SK-N-SH (cell line): ENCODE data around the gene PBXIP1. TPM values are rescaled to one million over a fixed set of nuclear protein-coding genes. Genes with fewer than 3 reads are reported as not detected.

Source experiments
- CTCF ChIA-PET: fragments of 300-600, 350-600 bp; formaldehyde crosslinking; extraction: SDS; loops from one replicate; lab custom pipeline; 2021; lab: Yijun Ruan, JAX
- POLR2A ChIA-PET: fragments of 350-600 bp; sonication (Branson Sonifier 250); formaldehyde crosslinking; extraction: SDS; loops from one replicate; lab custom pipeline; 2020; ENCODE audit warnings: antibody characterized with exemption, inconsistent platforms; lab: Yijun Ruan, JAX
- DNase-seq: peaks from one replicate; pipeline ENCODE4 v3.0.0; 2012
- H2AFZ ChIP-seq: fragments of 200-600 bp; sonication (generic); 2 replicates; pipeline ENCODE4 v1.8.1; 2016; ENCODE audit warnings: antibody characterized with exemption, mild to moderate bottlenecking, low read depth
- H3F3A ChIP-seq: fragments of 200-600 bp; sonication (generic); replicated peaks from 2 replicates; pipeline ENCODE3; 2016; ENCODE audit warnings: antibody characterized with exemption, mild to moderate bottlenecking; ENCODE audit not compliant: insufficient read depth
- H3K27ac ChIP-seq, 2 experiments: fragments of 200-500 bp in 1 of 2; fragments of 200-600 bp in 1 of 2; sonication (Bioruptor generic) in 1 of 2; sonication (generic), shearing (Covaris generic) in 1 of 2; 2 replicates each; pipeline versions ENCODE4 v1.5.1 to v1.6.1; 2014 to 2016; ENCODE audit warnings: low read depth in 2 of 2, inconsistent platforms in 1 of 2, low read length in 1 of 2, mild to moderate bottlenecking in 1 of 2, mixed read lengths in 1 of 2
- H3K27me3 ChIP-seq: fragments of 200-600 bp; sonication (generic), shearing (Covaris generic); 2 replicates; pipeline ENCODE4 v1.6.1; 2016; ENCODE audit warnings: mixed run types; ENCODE audit not compliant: insufficient read depth
- H3K36me3 ChIP-seq, 2 experiments: fragments of 200-500 bp in 1 of 2; fragments of 200-600 bp in 1 of 2; sonication (Bioruptor generic) in 1 of 2; sonication (generic) in 1 of 2; replicated peaks in 1 of 2; 2 replicates each; pipeline versions ENCODE3 to v1.5.1; 2014 to 2016; ENCODE audit warnings: low read length in 1 of 2, mild to moderate bottlenecking in 1 of 2; ENCODE audit not compliant: insufficient read depth in 2 of 2, control insufficient read depth in 1 of 2
- H3K4me1 ChIP-seq, 2 experiments: fragments of 200-500 bp in 1 of 2; fragments of 200-600 bp in 1 of 2; sonication (Bioruptor generic) in 1 of 2; sonication (generic), shearing (Covaris generic) in 1 of 2; 2 replicates each; pipeline versions ENCODE4 v1.5.1 to v1.6.1; 2014 to 2016; ENCODE audit warnings: low read depth in 1 of 2, low read length in 1 of 2, mixed run types in 1 of 2; ENCODE audit not compliant: insufficient read depth in 2 of 2, control insufficient read depth in 1 of 2
- H3K4me2 ChIP-seq: fragments of 200-600 bp; sonication (generic), shearing (Covaris generic); 2 replicates; pipeline ENCODE4 v1.6.1; 2017; ENCODE audit warnings: mixed run types
- H3K4me3 ChIP-seq, 2 experiments: fragments of 200-500 bp in 1 of 2; fragments of 200-600 bp in 1 of 2; sonication (Bioruptor generic) in 1 of 2; sonication (generic), shearing (Covaris generic) in 1 of 2; 2 replicates each; pipeline versions ENCODE4 v1.5.1 to v1.8.1; 2014 to 2016; ENCODE audit warnings: low read depth in 2 of 2, inconsistent platforms in 1 of 2, low read length in 1 of 2, mild to moderate bottlenecking in 1 of 2, mixed read lengths in 1 of 2, moderate library complexity in 1 of 2
- H3K79me2 ChIP-seq: fragments of 200-600 bp; sonication (generic); 2 replicates; pipeline ENCODE4 v1.8.1; 2017; ENCODE audit warnings: mild to moderate bottlenecking; ENCODE audit not compliant: insufficient read depth
- H3K9ac ChIP-seq: fragments of 200-600 bp; sonication (generic); 2 replicates; pipeline ENCODE4 v1.6.1; 2017; ENCODE audit warnings: mixed run types
- H3K9me2 ChIP-seq: fragments of 200-600 bp; sonication (generic); 2 replicates; pipeline ENCODE4 v1.6.1; 2017; ENCODE audit warnings: mixed run types
- H3K9me3 ChIP-seq: fragments of 200-600 bp; sonication (generic); 2 replicates; pipeline ENCODE4 v1.6.1; 2017; ENCODE audit warnings: mixed run types, mild to moderate bottlenecking, moderate library complexity
- H4K20me1 ChIP-seq: fragments of 200-600 bp; sonication (generic); 2 replicates; pipeline ENCODE4 v1.6.1; 2017; ENCODE audit warnings: mild to moderate bottlenecking, mixed run types; ENCODE audit not compliant: insufficient read depth
- CHD2 ChIP-seq: fragments of 150-350 bp; IDR thresholded peaks from 2 replicates; pipeline ENCODE4 v1.6.1; 2018; ENCODE audit warnings: low read length; ENCODE audit not compliant: partially characterized antibody
- ELF1 ChIP-seq: IDR thresholded peaks from 2 replicates; pipeline ENCODE4 v1.4.0; 2012
- EP300 ChIP-seq, 2 experiments: IDR thresholded peaks; 2 replicates each; pipeline versions ENCODE4 v1.4.0 to v1.6.1; 2012; ENCODE audit warnings: borderline replicate concordance in 1 of 2, low read depth in 1 of 2, low read length in 1 of 2
- GABPA ChIP-seq: IDR thresholded peaks from 2 replicates; pipeline ENCODE4 v1.4.0; 2012; ENCODE audit warnings: low read depth, mild to moderate bottlenecking
- GATA2 ChIP-seq: sonication (generic); formaldehyde crosslinking; IDR thresholded peaks from 2 replicates; pipeline ENCODE4 v1.5.0; 2020; ENCODE audit warnings: mild to moderate bottlenecking, missing genetic modification reagents
- JUND ChIP-seq: IDR thresholded peaks from 2 replicates; pipeline ENCODE4 v1.4.0; 2012
- MEF2A ChIP-seq: IDR thresholded peaks from 2 replicates; pipeline ENCODE4 v1.4.0; 2012; ENCODE audit warnings: low read depth, borderline replicate concordance
- MXI1 ChIP-seq: IDR thresholded peaks from 2 replicates; pipeline ENCODE4 v1.6.1; 2012; ENCODE audit warnings: mild to moderate bottlenecking, low read depth, low read length, improper control_type of control experiment
- NFIC ChIP-seq: IDR thresholded peaks from 2 replicates; pipeline ENCODE4 v1.4.0; 2012; ENCODE audit warnings: borderline replicate concordance
- PBX3 ChIP-seq: IDR thresholded peaks from 2 replicates; pipeline ENCODE4; 2012
- POLR2AphosphoS5 ChIP-seq: IDR thresholded peaks from 2 replicates; pipeline ENCODE4 v1.6.1; 2012; ENCODE audit warnings: low read depth, low read length
- RAD21 ChIP-seq: IDR thresholded peaks from 2 replicates; pipeline ENCODE4 v1.6.1; 2012; ENCODE audit warnings: mild to moderate bottlenecking, low read length
- RCOR1 ChIP-seq: fragments of 150-350 bp; IDR thresholded peaks from 2 replicates; pipeline ENCODE4 v1.6.1; 2017; ENCODE audit warnings: antibody characterized with exemption, low read length
- RFX5 ChIP-seq: IDR thresholded peaks from 2 replicates; pipeline ENCODE4 v1.6.1; 2012; ENCODE audit warnings: mild to moderate bottlenecking, improper control_type of control experiment, low read length
- RXRA ChIP-seq: IDR thresholded peaks from 2 replicates; pipeline ENCODE4 v1.4.0; 2012; ENCODE audit warnings: low read depth, mild to moderate bottlenecking, borderline replicate concordance
- TAF1 ChIP-seq: IDR thresholded peaks from 2 replicates; pipeline ENCODE4 v1.6.1; 2012; ENCODE audit warnings: low read depth, mild to moderate bottlenecking, low read length, moderate library complexity, borderline replicate concordance
- TCF12 ChIP-seq: IDR thresholded peaks from 2 replicates; pipeline ENCODE4 v1.4.0; 2012
- TEAD4 ChIP-seq: IDR thresholded peaks from 2 replicates; pipeline ENCODE4 v1.4.0; 2012; ENCODE audit warnings: mild to moderate bottlenecking, borderline replicate concordance; ENCODE audit not compliant: insufficient read depth
- USF1 ChIP-seq: IDR thresholded peaks from 2 replicates; pipeline ENCODE4 v1.4.0; 2012; ENCODE audit warnings: low read depth, borderline replicate concordance
- ZBTB33 ChIP-seq: IDR thresholded peaks from 2 replicates; pipeline ENCODE4 v1.4.0; 2012; ENCODE audit warnings: low read depth, borderline replicate concordance
- WGBS: methylation state at CpG from one replicate; pipeline ENCODE4 v1.1.6; 2017; ENCODE audit warnings: low lambda C conversion rate; 5-methylcytosine and 5-hydroxymethylcytosine counted together
- polyA plus RNA-seq, 3 experiments: library from polyadenylated mRNA; depleted of rRNA; stranded (reverse); fragments of >200 nt; gene quantifications; 2 replicates each; pipeline ENCODE4 v1.2.3, GENCODE V29; 2012

PBXIP1 gene
- polyA plus RNA-seq, 1 of the 3 experiments (the other 2 are of a cell fraction), result 55.9 TPM

- H3K4me1 ChIP-seq, result peaks cover 0 to 11% of the 10 kb centered on the region in 2 experiments; a peak in 1 of 4 replicates
- H4K20me1 ChIP-seq, result no peaks in the 10 kb centered on the region
- H2AFZ ChIP-seq, result no peak overlapping the region
- no peak overlapping the region for H3K9ac ChIP-seq
- peaks cover 0 to 25% of the 10 kb centered on the region in 2 experiments for H3K36me3 ChIP-seq
- TF ChIP-seq MXI1 (no peak), TEAD4 (no peak), RAD21 (no peak), GABPA (no peak), TAF1 (no peak)
- H3K4me3 ChIP-seq, result no peak overlapping the region
- H3K79me2 ChIP-seq, result no peaks in the 10 kb centered on the region
- WGBS, result 85% methylated on average over 15 of the region's 17 CpGs
- CTCF ChIA-PET, result interaction anchor here (0.8 to 4.9 kb wide), 14 partner anchors 10 to 465 kb away, joined by 3 to 21 read pairs (median 4); partner anchors contain the start of genes PMVK and PYGO2
- peaks cover 7% of the 10 kb centered on the region for H3F3A ChIP-seq
- no peak overlapping the region for H3K4me2 ChIP-seq
- no peaks in the 10 kb centered on the region for H3K27me3 ChIP-seq
- no peaks in the 10 kb centered on the region for H3K9me3 ChIP-seq
- DNase-seq, result no peak
- H3K9me2 ChIP-seq, result no peaks in the 10 kb centered on the region
- H3K27ac ChIP-seq, result no peak overlapping the region
- POLR2A ChIA-PET, result interaction anchor here (2.8 kb wide), 1 partner anchor 9 kb away, joined by 10 read pairs; the partner anchor contains the start of gene PBXIP1
Measured at GRCh38 chr1:154945962-154946850, 9.7 kb downstream of the PBXIP1 start.

- POLR2A ChIA-PET, result interaction anchor here (2.8 kb wide), 1 partner anchor 10 kb away, joined by 10 read pairs; the partner anchor contains the start of gene PBXIP1
Measured at GRCh38 chr1:154945160-154945961, 10.5 kb downstream of the PBXIP1 start.

More at GRCh38 chr1:154945160-154945961, 10.5 kb downstream of the PBXIP1 start:
- H3K9ac ChIP-seq, result no peak overlapping the region
- H2AFZ ChIP-seq, result no peak overlapping the region
- H4K20me1 ChIP-seq, result no peaks in the 10 kb centered on the region
- no peak overlapping the region for H3K4me3 ChIP-seq
- peaks cover 7% of the 10 kb centered on the region for H3F3A ChIP-seq
- peaks cover 4 to 19% of the 10 kb centered on the region in 2 experiments; a peak in 2 of 4 replicates for H3K4me1 ChIP-seq
- DNase-seq, result no peak
- no peaks in the 10 kb centered on the region for H3K79me2 ChIP-seq
- no peaks in the 10 kb centered on the region for H3K27me3 ChIP-seq
- peaks cover 0 to 21% of the 10 kb centered on the region in 2 experiments for H3K36me3 ChIP-seq
- H3K9me3 ChIP-seq, result no peaks in the 10 kb centered on the region
- no peak overlapping the region for H3K4me2 ChIP-seq
- WGBS, result 70% methylated on average over 12 of the region's 15 CpGs
- CTCF ChIA-PET, result interaction anchor here (0.8 to 4.9 kb wide), 19 partner anchors 9 to 464 kb away, joined by 3 to 21 read pairs (median 5); partner anchors contain the start of genes KRTCAP2, PMVK and PYGO2
- H3K9me2 ChIP-seq, result no peaks in the 10 kb centered on the region
- H3K27ac ChIP-seq, result no peak overlapping the region
- TF ChIP-seq TCF12, result no peak
- TF ChIP-seq TEAD4, result no peak
- no peak for TF ChIP-seq CHD2
- no peak for TF ChIP-seq EP300 (IDR thresholded peaks at IDR 0.05; ENCODE audit: borderline replicate concordance in 1 of 2, low read depth in 1 of 2, low read length in 1 of 2)
- TF ChIP-seq GABPA, result no peak
- no peak for TF ChIP-seq ZBTB33
- TF ChIP-seq MXI1, result no peak
- TF ChIP-seq ELF1, result no peak
- TF ChIP-seq RFX5, result no peak
- TF ChIP-seq JUND, result no peak
- no peak for TF ChIP-seq PBX3
- TF ChIP-seq USF1, result no peak
- TF ChIP-seq NFIC, result no peak
- no peak for TF ChIP-seq POLR2AphosphoS5
- no peak for TF ChIP-seq RCOR1
- TF ChIP-seq RXRA, result no peak
- no peak for TF ChIP-seq MEF2A
- no peak for TF ChIP-seq GATA2 (CRISPR knock-in tag)
- TF ChIP-seq, all 33 proteins: peak for 0
